ENCODE results near the gene P4HB.

- TF ChIP-seq CTCF (conservative IDR thresholded peaks at IDR 0.05 in 1 of 2, IDR thresholded peaks at IDR 0.05 in 1 of 2; ENCODE audit: low read depth in 1 of 2, low read length in 2 of 2): no peak
- no peak for TF ChIP-seq EZH2 (IDR thresholded peaks at IDR 0.05; ENCODE audit: low read length, missing control alignments)
Observed at GRCh38 chr17:81890447-81891302, 30.3 kb upstream of the P4HB start.
